ENCODE results near the gene RAPGEF3. TPM values are rescaled to one million over a fixed set of nuclear protein-coding genes. Genes with fewer than 3 reads are reported as not detected.

Gene RAPGEF3
- total RNA-seq, 1 donor from 2014 or later: 1.2 TPM

DNA sequence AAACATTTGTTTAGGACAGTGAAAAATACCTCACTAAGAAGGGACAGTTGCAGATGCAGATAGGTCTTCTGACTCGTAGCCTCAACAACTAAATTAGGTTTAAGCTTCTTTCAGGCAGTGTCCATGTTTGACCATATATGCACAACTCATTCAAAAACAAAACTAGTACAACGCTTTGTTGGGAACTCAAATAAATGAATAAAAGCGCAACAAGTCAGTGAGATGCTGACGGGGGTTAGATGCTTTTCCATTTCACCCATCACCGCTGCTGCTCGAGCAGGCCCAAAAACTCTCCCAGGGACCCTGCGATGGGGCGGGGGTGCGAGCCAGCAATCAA is 53.5 kb downstream of the RAPGEF3 start:
- TF ChIP-seq, protein P1, sequence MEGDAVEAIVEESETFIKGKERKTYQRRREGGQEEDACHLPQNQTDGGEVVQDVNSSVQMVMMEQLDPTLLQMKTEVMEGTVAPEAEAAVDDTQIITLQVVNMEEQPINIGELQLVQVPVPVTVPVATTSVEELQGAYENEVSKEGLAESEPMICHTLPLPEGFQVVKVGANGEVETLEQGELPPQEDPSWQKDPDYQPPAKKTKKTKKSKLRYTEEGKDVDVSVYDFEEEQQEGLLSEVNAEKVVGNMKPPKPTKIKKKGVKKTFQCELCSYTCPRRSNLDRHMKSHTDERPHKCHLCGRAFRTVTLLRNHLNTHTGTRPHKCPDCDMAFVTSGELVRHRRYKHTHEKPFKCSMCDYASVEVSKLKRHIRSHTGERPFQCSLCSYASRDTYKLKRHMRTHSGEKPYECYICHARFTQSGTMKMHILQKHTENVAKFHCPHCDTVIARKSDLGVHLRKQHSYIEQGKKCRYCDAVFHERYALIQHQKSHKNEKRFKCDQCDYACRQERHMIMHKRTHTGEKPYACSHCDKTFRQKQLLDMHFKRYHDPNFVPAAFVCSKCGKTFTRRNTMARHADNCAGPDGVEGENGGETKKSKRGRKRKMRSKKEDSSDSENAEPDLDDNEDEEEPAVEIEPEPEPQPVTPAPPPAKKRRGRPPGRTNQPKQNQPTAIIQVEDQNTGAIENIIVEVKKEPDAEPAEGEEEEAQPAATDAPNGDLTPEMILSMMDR (IDR thresholded peaks at IDR 0.05): no peak
- H3K9me3 Mint-ChIP-seq (ENCODE audit: unreplicated experiment): no peaks in the 10 kb centered on the region
- H3K36me3 Mint-ChIP-seq (ENCODE audit: unreplicated experiment): peaks cover 7% of the 10 kb centered on the region
- peak overlapping the region; percentile 97 for H3K4me3 Mint-ChIP-seq (ENCODE audit: unreplicated experiment)
- DNase-seq (ENCODE audit: extremely low spot score, unreplicated experiment): no peak
- H3K27me3 Mint-ChIP-seq (ENCODE audit: unreplicated experiment): no peaks in the 10 kb centered on the region
- peak overlapping the region; percentile 71 for H3K27ac Mint-ChIP-seq (ENCODE audit: unreplicated experiment)
- peaks cover 26% of the 10 kb centered on the region for H3K4me1 Mint-ChIP-seq (ENCODE audit: unreplicated experiment)

DNA sequence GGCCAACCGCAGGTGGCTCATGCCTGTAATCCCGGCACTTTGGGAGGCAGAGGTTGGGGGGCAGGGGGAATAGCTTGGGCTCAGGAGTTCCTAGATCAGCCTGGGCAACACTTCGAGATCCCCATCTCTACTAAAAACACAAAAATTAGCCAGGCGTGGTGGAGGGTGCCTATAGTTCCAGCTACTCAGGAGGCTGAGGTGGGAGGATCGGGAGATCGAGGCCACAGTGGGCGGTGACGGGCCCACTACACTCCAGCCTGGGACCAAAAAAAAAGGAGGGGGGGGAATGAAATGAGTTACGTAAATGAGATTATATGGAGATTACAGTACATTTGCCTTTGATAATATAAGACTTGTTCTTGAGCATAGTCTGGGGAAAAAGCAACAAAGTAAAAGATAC is 54.0 kb downstream of the RAPGEF3 start:
- peak overlapping the region; percentile 97 for H3K4me3 Mint-ChIP-seq (ENCODE audit: unreplicated experiment)
- H3K36me3 Mint-ChIP-seq (ENCODE audit: unreplicated experiment): peaks cover 11% of the 10 kb centered on the region
- peaks cover 26% of the 10 kb centered on the region for H3K4me1 Mint-ChIP-seq (ENCODE audit: unreplicated experiment)
- no peaks in the 10 kb centered on the region for H3K27me3 Mint-ChIP-seq (ENCODE audit: unreplicated experiment)
- DNase-seq (ENCODE audit: extremely low spot score, unreplicated experiment): no peak
- no peaks in the 10 kb centered on the region for H3K9me3 Mint-ChIP-seq (ENCODE audit: unreplicated experiment)
- TF ChIP-seq, protein P1 (IDR thresholded peaks at IDR 0.05): no peak
- peak overlapping the region; percentile 71 for H3K27ac Mint-ChIP-seq (ENCODE audit: unreplicated experiment)

DNA sequence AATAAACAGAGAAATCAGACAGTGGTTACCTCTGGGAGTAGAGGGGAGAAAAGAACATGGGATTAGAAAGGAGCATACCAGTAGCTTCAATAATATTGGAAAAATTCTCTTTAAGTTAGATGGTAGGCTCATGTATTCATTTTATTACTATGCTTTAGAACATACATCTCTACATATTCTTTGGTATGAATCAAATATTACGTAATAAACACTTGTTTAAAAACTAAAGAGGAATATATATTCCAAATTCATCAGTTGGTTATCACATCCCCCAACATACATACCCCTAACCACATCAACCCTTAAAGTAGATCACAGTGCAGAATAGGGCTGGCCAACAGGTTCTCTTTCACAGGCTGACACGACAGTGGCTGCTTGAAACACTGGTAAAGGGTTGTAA is 58.4 kb downstream of the RAPGEF3 start:
- DNase-seq (ENCODE audit: extremely low spot score, unreplicated experiment): no peak
- Mint-ChIP-seq H3K9me3 (ENCODE audit: unreplicated experiment) (no peaks in the 10 kb centered on the region), H3K27ac (ENCODE audit: unreplicated experiment) (no peak overlapping the region), H3K27me3 (ENCODE audit: unreplicated experiment) (no peaks in the 10 kb centered on the region), H3K36me3 (ENCODE audit: unreplicated experiment) (peaks cover 19% of the 10 kb centered on the region), H3K4me1 (ENCODE audit: unreplicated experiment) (peaks cover 16% of the 10 kb centered on the region), H3K4me3 (ENCODE audit: unreplicated experiment) (no peak overlapping the region)
- TF ChIP-seq, protein P1 (IDR thresholded peaks at IDR 0.05): no peak

DNA sequence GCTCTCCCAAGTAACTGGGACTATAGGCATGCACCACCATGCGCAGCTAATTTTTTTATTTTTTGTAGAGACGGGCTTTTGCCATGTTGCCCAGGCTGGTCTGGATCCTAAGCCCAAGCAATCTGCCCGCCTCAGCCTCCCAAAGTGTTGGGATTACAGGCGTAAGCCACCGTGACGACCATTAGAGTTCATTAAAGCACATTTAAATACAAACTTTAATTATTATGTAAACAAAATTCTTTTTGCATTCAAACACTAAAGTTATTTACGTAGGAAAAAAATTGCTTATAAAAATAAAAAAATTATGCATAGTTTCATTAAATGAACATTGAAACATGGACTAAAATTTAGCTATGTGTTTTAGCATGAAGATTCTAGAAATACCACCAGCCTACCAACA is 60.0 kb downstream of the RAPGEF3 start:
- Mint-ChIP-seq H3K4me3 (ENCODE audit: unreplicated experiment) (no peak overlapping the region), H3K9me3 (ENCODE audit: unreplicated experiment) (no peaks in the 10 kb centered on the region), H3K4me1 (ENCODE audit: unreplicated experiment) (peaks cover 5% of the 10 kb centered on the region), H3K27ac (ENCODE audit: unreplicated experiment) (no peak overlapping the region), H3K27me3 (ENCODE audit: unreplicated experiment) (no peaks in the 10 kb centered on the region), H3K36me3 (ENCODE audit: unreplicated experiment) (peaks cover 31% of the 10 kb centered on the region)
- TF ChIP-seq, protein P1 (IDR thresholded peaks at IDR 0.05): no peak
- DNase-seq (ENCODE audit: extremely low spot score, unreplicated experiment): no peak

DNA sequence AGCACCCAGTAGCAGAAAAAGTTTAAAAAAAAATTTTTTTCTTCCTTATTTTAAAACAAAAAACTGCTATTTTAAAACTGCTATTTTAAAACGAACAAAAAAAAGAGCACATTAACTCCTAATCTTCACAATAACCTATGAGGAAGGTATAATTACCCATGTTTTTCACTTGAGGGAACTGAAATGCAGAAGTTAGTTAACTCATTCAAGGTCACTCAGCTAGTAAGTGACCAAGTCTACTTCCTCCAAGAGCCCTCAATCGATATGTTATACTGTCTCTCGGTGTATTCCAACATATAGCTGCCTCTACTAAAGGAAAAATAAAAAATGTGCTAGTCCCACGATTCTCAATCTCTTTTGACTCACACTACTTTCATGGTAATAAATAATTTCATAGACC is 60.6 kb downstream of the RAPGEF3 start:
- Mint-ChIP-seq H3K27me3 (ENCODE audit: unreplicated experiment) (no peaks in the 10 kb centered on the region), H3K27ac (ENCODE audit: unreplicated experiment) (no peak overlapping the region), H3K36me3 (ENCODE audit: unreplicated experiment) (peaks cover 32% of the 10 kb centered on the region), H3K4me1 (ENCODE audit: unreplicated experiment) (no peaks in the 10 kb centered on the region), H3K9me3 (ENCODE audit: unreplicated experiment) (no peaks in the 10 kb centered on the region), H3K4me3 (ENCODE audit: unreplicated experiment) (no peak overlapping the region)
- TF ChIP-seq, protein P1 (IDR thresholded peaks at IDR 0.05): no peak
- no peak for DNase-seq (ENCODE audit: extremely low spot score, unreplicated experiment)

Measured in osteocyte (in vitro differentiated cells).